ENCODE measurements around the gene CMTM8.

Gene CMTM8

DNA sequence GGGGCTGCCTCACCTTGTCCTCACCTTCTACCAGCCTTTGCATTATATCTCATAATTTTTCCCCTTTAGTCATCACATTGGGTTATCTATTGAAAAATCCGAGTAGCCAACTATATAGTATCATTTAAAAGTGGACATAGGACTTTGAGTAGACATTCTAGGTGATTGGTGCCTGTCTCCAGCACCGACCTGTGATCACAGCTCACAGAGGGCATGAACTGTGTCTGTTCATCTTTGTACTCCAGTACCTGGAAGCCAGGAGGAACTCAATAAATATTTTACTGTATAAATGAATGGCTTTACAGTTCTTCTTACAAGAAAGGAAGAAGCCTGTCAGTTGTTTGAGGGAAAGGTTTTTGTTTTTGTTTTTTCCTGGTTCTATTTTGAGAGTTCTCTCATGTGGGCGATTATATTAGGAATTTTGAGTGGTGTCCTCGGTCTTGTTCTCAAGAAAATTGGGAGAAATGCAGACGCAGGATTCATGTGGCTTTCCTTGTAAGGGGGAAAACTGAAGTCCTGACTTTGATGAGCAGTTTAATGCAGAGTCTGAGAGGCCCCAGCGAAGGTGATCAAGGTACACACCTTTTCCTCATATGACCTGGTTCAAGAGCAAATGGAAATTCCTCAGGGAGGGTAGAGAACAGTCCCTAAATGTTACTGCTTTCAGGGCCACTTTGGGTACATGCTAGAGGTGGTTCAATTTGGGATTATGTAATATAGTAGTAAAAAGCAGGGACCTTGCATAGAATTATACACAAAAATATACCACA lies 46.1 kb downstream of the CMTM8 start:
- no peak for DNase-seq (ENCODE audit: insufficient read length, low spot score)
- FAIRE-seq = no peak
- TF ChIP-seq, protein P1, sequence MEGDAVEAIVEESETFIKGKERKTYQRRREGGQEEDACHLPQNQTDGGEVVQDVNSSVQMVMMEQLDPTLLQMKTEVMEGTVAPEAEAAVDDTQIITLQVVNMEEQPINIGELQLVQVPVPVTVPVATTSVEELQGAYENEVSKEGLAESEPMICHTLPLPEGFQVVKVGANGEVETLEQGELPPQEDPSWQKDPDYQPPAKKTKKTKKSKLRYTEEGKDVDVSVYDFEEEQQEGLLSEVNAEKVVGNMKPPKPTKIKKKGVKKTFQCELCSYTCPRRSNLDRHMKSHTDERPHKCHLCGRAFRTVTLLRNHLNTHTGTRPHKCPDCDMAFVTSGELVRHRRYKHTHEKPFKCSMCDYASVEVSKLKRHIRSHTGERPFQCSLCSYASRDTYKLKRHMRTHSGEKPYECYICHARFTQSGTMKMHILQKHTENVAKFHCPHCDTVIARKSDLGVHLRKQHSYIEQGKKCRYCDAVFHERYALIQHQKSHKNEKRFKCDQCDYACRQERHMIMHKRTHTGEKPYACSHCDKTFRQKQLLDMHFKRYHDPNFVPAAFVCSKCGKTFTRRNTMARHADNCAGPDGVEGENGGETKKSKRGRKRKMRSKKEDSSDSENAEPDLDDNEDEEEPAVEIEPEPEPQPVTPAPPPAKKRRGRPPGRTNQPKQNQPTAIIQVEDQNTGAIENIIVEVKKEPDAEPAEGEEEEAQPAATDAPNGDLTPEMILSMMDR (IDR thresholded peaks at IDR 0.05; ENCODE audit: insufficient read depth, missing control alignments) = no peak

DNA sequence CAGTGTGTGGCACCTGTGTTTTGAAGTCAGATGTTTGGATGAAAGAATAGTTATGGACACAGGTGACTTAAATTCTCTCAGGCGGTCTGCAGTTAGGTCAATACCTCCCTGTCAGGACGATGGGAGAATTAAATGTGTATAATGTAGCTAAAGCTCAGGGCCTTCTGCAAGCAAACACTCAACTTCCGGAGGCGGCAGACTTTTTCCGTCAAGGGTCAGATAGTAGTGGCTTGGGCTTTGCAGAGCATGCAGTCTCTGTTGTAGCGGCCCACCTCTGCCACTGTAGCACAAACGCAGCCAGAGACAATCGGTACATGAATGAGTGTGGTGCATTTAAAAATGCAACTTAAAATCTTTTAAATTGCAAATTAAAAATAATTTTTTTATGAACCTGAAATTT lies 47.4 kb downstream of the CMTM8 start:
- no peak for FAIRE-seq
- TF ChIP-seq, protein P1 (IDR thresholded peaks at IDR 0.05; ENCODE audit: insufficient read depth, missing control alignments) = no peak
- DNase-seq (ENCODE audit: insufficient read length, low spot score) = no peak

DNA sequence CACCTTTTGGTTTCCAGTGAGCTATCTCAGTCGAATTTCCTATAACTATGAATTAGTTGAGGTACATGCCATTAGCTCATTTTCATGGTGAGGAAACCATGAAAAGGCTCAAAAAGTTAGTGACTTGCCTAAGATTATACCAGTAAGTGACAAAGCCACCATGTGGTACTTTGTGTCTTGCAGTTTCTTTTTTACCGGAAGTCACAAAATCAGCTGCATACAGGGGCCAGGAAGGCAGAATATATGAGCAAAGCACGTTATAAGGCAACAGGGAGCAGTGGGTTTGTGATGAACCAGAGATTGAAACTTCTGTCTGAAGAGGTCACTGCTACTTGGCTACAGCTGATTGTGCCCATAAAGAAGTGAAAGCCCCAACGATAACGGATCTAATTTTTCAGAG lies 50.3 kb downstream of the CMTM8 start:
- FAIRE-seq (no peak), DNase-seq (ENCODE audit: insufficient read length, low spot score) (no peak)
- TF ChIP-seq, protein P1 (IDR thresholded peaks at IDR 0.05; ENCODE audit: insufficient read depth, missing control alignments) = no peak

DNA sequence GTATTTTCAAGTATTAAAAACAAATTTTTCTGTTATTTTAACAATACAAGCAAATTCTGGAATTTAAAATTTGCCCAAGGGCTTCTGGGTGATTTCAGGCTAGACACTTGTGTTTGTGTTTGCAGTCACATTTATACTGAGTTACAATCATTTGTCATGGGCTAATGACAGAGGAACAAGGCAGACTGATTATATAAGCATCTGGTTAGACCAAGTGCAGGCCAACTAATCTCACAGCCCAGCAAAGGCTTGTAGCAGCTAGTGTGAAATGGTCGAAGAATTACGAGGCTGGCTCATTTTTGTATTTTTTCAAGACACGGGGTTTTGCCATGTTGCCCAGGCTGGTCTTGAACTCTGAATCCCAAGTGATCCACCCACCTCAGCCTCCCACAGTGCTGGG lies 52.1 kb downstream of the CMTM8 start:
- no peak for DNase-seq (ENCODE audit: insufficient read length, low spot score)
- TF ChIP-seq, protein P1 (IDR thresholded peaks at IDR 0.05; ENCODE audit: insufficient read depth, missing control alignments) = no peak
- no peak for FAIRE-seq

DNA sequence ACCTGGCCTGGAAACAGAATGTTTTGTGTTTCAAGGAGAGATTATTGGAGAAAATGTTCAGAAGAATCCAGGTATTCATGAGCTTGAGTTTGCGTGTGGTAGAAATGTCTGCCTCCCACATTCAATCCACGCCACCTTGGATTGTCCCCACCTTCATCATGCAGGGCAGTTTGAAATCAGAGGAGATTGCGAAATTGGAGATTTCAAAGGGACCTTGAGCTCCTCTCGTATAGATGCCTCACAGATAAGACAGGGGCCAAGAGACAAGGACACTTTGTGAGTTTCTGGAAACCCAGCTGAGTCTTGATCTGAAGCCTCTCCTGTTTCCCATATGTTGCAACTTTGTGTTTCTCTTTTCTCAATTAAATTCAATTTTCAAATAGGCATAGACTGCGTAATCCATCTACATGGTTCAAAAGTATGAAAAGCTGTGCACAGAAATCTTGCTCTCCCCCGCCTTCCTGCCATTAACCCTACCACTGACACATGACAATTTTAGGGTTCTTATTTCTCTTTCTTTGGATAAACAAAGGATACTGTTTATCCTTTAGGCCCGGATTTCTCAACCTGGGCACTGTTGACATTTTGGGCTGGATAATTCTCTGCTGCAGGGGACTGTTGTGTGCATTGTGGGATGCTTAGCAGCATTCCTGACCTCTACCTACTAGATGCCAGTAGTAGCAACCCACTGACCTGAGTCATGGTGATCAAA lies 53.8 kb downstream of the CMTM8 start:
- TF ChIP-seq, protein P1 (IDR thresholded peaks at IDR 0.05; ENCODE audit: insufficient read depth, missing control alignments) = no peak

DNA sequence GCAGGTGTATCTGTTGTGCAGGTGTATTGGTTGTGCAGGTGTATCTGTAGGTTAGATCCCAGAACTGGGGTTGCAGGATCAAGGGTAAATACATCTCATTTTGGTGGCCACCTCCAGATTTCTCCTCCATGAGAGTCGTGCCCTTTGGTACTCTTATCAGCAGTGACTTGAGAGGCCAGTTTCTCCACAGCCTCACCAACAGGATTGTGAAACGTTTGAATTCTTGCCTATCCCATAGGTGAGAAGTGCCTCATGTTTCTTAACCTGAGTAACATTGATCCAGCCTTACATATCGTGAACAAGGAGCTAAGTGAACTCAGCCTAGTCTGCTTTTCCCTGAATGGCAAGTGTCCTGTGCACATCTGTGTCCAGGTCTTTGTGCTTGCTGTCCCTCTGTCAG lies 55.4 kb downstream of the CMTM8 start:
- FAIRE-seq (no peak), DNase-seq (ENCODE audit: insufficient read length, low spot score) (no peak)
- TF ChIP-seq, protein P1 (IDR thresholded peaks at IDR 0.05; ENCODE audit: insufficient read depth, missing control alignments) = no peak

More for the DNA sequence above, 53.8 kb downstream of the CMTM8 start:
- FAIRE-seq (no peak), DNase-seq (ENCODE audit: insufficient read length, low spot score) (no peak)

Data from D721Med (cell line).